ENCODE measurements around the gene TTC19.

TTC19 gene

GRCh38 chr17:15971098-15971678, 28.4 kb upstream of the TTC19 start:
- Histone ChIP-seq H3K79me1 (ENCODE audit: low read length) (peaks cover 2% of the 10 kb centered on the region), H3K9me3 (ENCODE audit: insufficient read depth, low read depth, low read length) (peaks cover 3% of the 10 kb centered on the region), H3K4me2 (ENCODE audit: low read length) (no peak overlapping the region), H3K23ac (ENCODE audit: low read length) (no peak overlapping the region), H3K9ac (ENCODE audit: low read length) (no peak overlapping the region), H2BK12ac (ENCODE audit: low read length) (no peak overlapping the region), H4K12ac (ENCODE audit: low read depth, low read length) (no peak overlapping the region), H4K8ac (ENCODE audit: low read depth, low read length) (no peak overlapping the region), H3K4me1 (ENCODE audit: control insufficient read depth in 1 of 2, insufficient read depth in 2 of 2, low read length in 2 of 2) (peaks cover 16 to 18% of the 10 kb centered on the region in 2 experiments), H3K27ac (ENCODE audit: low read depth, low read length) (no peak overlapping the region), H3K4me3 (ENCODE audit: low read depth, low read length) (no peak overlapping the region), H3K18ac (ENCODE audit: low read length) (no peak overlapping the region), H2BK5ac (ENCODE audit: low read depth, low read length, poor library complexity) (no peak overlapping the region), H3K4ac (ENCODE audit: low read depth, low read length) (no peak overlapping the region), H3K36me3 (ENCODE audit: control insufficient read depth in 1 of 2, insufficient read depth in 2 of 2, low read length in 2 of 2) (peaks cover 7 to 10% of the 10 kb centered on the region in 2 experiments), H3K79me2 (ENCODE audit: control insufficient read depth, insufficient read depth, low read length, poor library complexity) (no peaks in the 10 kb centered on the region), H2AFZ (ENCODE audit: insufficient read depth, low read length, poor library complexity) (no peak overlapping the region), H3K27me3 (ENCODE audit: insufficient read depth, low read length) (no peaks in the 10 kb centered on the region), H2AK5ac (ENCODE audit: low read length) (no peak overlapping the region), H2BK120ac (ENCODE audit: insufficient read depth, low read length, poor library complexity) (no peak overlapping the region), H4K91ac (ENCODE audit: low read depth, low read length) (no peak overlapping the region), H3K14ac (ENCODE audit: low read length) (no peak overlapping the region)
- peak; percentile 81 to 96 for DNase-seq
- no CpG with 5 or more reads among the region's 5 CpGs for WGBS (ENCODE audit: extremely low coverage, insufficient coverage, insufficient read length)

DNA sequence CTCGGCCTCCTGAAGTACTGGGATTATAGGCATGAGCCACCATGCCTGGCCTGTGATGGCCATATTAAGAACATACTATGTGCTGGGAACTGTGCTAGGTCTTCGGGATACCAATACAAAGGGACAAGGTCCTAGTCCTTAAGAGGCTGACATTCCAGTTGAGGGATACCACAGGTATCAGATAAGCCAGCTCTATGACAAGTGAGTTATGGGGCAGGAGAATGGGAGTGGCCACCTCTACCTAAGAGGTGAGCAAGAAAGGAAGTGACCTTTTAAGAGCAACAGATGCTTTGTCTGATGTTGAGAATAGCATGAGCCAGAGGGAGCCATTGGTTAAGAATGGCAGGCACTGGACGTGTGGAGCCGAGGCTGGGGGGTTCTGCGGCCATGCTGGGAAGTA, 27.7 kb upstream of the TTC19 start:
- H3K4ac ChIP-seq (ENCODE audit: low read depth, low read length) = no peak overlapping the region
- no peak overlapping the region for H3K18ac ChIP-seq (ENCODE audit: low read length)
- no peak overlapping the region for H4K8ac ChIP-seq (ENCODE audit: low read depth, low read length)
- no peak overlapping the region for H2AFZ ChIP-seq (ENCODE audit: insufficient read depth, low read length, poor library complexity)
- no peaks in the 10 kb centered on the region for H3K79me2 ChIP-seq (ENCODE audit: control insufficient read depth, insufficient read depth, low read length, poor library complexity)
- H3K27me3 ChIP-seq (ENCODE audit: insufficient read depth, low read length) = no peaks in the 10 kb centered on the region
- no peak overlapping the region for H2BK120ac ChIP-seq (ENCODE audit: insufficient read depth, low read length, poor library complexity)
- no peak overlapping the region for H3K9ac ChIP-seq (ENCODE audit: low read length)
- peaks cover 7 to 12% of the 10 kb centered on the region in 2 experiments for H3K36me3 ChIP-seq (ENCODE audit: control insufficient read depth in 1 of 2, insufficient read depth in 2 of 2, low read length in 2 of 2)
- H2BK5ac ChIP-seq (ENCODE audit: low read depth, low read length, poor library complexity) = no peak overlapping the region
- H2BK12ac ChIP-seq (ENCODE audit: low read length) = no peak overlapping the region
- H3K4me2 ChIP-seq (ENCODE audit: low read length) = no peak overlapping the region
- no peak overlapping the region for H3K4me3 ChIP-seq (ENCODE audit: low read depth, low read length)
- H3K9me3 ChIP-seq (ENCODE audit: insufficient read depth, low read depth, low read length) = peaks cover 3% of the 10 kb centered on the region
- H2AK5ac ChIP-seq (ENCODE audit: low read length) = no peak overlapping the region
- WGBS (ENCODE audit: extremely low coverage, insufficient coverage, insufficient read length) = no CpG with 5 or more reads among the region's 5 CpGs
- H3K27ac ChIP-seq (ENCODE audit: low read depth, low read length) = no peak overlapping the region
- H3K14ac ChIP-seq (ENCODE audit: low read length) = no peak overlapping the region
- H4K12ac ChIP-seq (ENCODE audit: low read depth, low read length) = no peak overlapping the region
- H4K91ac ChIP-seq (ENCODE audit: low read depth, low read length) = no peak overlapping the region
- no peaks in the 10 kb centered on the region for H3K79me1 ChIP-seq (ENCODE audit: low read length)
- no peak overlapping the region for H3K23ac ChIP-seq (ENCODE audit: low read length)
- peak; percentile 46 to 79 for DNase-seq
- peaks cover 9 to 11% of the 10 kb centered on the region in 2 experiments for H3K4me1 ChIP-seq (ENCODE audit: control insufficient read depth in 1 of 2, insufficient read depth in 2 of 2, low read length in 2 of 2)

DNA sequence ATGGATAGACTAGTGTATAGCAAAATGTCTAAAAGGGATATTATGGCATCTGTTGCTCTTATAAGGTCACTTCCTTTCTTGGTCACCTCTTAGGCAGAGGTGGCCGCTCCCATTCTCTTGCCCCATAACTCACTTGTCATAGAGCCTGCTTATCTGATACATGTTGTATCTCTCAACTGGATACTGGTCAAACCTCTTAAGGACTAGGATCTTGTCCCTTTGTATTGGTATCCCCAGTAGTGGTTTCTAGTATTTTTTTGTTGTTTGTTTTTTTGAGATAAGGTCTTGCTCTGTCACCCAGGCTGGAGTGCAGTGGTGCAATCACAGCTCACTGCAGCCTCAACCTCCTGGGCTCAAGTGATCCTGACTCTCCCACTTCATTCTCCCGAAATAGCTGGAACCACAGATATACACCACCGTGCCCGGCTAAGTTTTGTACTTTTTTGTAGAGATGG, 27.1 kb upstream of the TTC19 start:
- H2BK5ac ChIP-seq (ENCODE audit: low read depth, low read length, poor library complexity) = no peak overlapping the region
- no peak overlapping the region for H3K27ac ChIP-seq (ENCODE audit: low read depth, low read length)
- H3K23ac ChIP-seq (ENCODE audit: low read length) = no peak overlapping the region
- H4K91ac ChIP-seq (ENCODE audit: low read depth, low read length) = no peak overlapping the region
- no peak overlapping the region for H3K9ac ChIP-seq (ENCODE audit: low read length)
- no peaks in the 10 kb centered on the region for H3K27me3 ChIP-seq (ENCODE audit: insufficient read depth, low read length)
- no peaks in the 10 kb centered on the region for H3K79me2 ChIP-seq (ENCODE audit: control insufficient read depth, insufficient read depth, low read length, poor library complexity)
- no peak overlapping the region for H3K4ac ChIP-seq (ENCODE audit: low read depth, low read length)
- peak; percentile 59 to 84 for DNase-seq
- H2AFZ ChIP-seq (ENCODE audit: insufficient read depth, low read length, poor library complexity) = no peak overlapping the region
- no peak overlapping the region for H3K4me3 ChIP-seq (ENCODE audit: low read depth, low read length)
- no peaks in the 10 kb centered on the region for H3K79me1 ChIP-seq (ENCODE audit: low read length)
- H4K12ac ChIP-seq (ENCODE audit: low read depth, low read length) = no peak overlapping the region
- no peak overlapping the region for H2BK12ac ChIP-seq (ENCODE audit: low read length)
- H2AK5ac ChIP-seq (ENCODE audit: low read length) = no peak overlapping the region
- no CpG with 5 or more reads among the region's 4 CpGs for WGBS (ENCODE audit: extremely low coverage, insufficient coverage, insufficient read length)
- peaks cover 7 to 12% of the 10 kb centered on the region in 2 experiments for H3K36me3 ChIP-seq (ENCODE audit: control insufficient read depth in 1 of 2, insufficient read depth in 2 of 2, low read length in 2 of 2)
- no peak overlapping the region for H2BK120ac ChIP-seq (ENCODE audit: insufficient read depth, low read length, poor library complexity)
- H3K4me1 ChIP-seq (ENCODE audit: control insufficient read depth in 1 of 2, insufficient read depth in 2 of 2, low read length in 2 of 2) = peaks cover 5% of the 10 kb centered on the region in 2 experiments
- no peak overlapping the region for H3K14ac ChIP-seq (ENCODE audit: low read length)
- no peak overlapping the region for H3K4me2 ChIP-seq (ENCODE audit: low read length)
- no peak overlapping the region for H3K18ac ChIP-seq (ENCODE audit: low read length)
- H4K8ac ChIP-seq (ENCODE audit: low read depth, low read length) = no peak overlapping the region
- peaks cover 3% of the 10 kb centered on the region for H3K9me3 ChIP-seq (ENCODE audit: insufficient read depth, low read depth, low read length)

- Histone ChIP-seq H3K79me2 (ENCODE audit: control insufficient read depth, insufficient read depth, low read length, poor library complexity) (no peaks in the 10 kb centered on the region), H4K8ac (ENCODE audit: low read depth, low read length) (no peak overlapping the region), H2BK120ac (ENCODE audit: insufficient read depth, low read length, poor library complexity) (no peak overlapping the region), H3K4me3 (ENCODE audit: low read depth, low read length) (no peak overlapping the region), H3K4ac (ENCODE audit: low read depth, low read length) (no peak overlapping the region), H2AK5ac (ENCODE audit: low read length) (no peak overlapping the region), H3K27me3 (ENCODE audit: insufficient read depth, low read length) (no peaks in the 10 kb centered on the region), H3K18ac (ENCODE audit: low read length) (no peak overlapping the region), H2BK12ac (ENCODE audit: low read length) (no peak overlapping the region), H3K23ac (ENCODE audit: low read length) (no peak overlapping the region), H4K12ac (ENCODE audit: low read depth, low read length) (no peak overlapping the region), H3K79me1 (ENCODE audit: low read length) (no peaks in the 10 kb centered on the region), H3K9me3 (ENCODE audit: insufficient read depth, low read depth, low read length) (peaks cover 3% of the 10 kb centered on the region), H2BK5ac (ENCODE audit: low read depth, low read length, poor library complexity) (no peak overlapping the region), H3K27ac (ENCODE audit: low read depth, low read length) (no peak overlapping the region), H3K4me2 (ENCODE audit: low read length) (no peak overlapping the region), H3K14ac (ENCODE audit: low read length) (no peak overlapping the region), H3K36me3 (ENCODE audit: control insufficient read depth in 1 of 2, insufficient read depth in 2 of 2, low read length in 2 of 2) (peaks cover 7 to 15% of the 10 kb centered on the region in 2 experiments), H3K9ac (ENCODE audit: low read length) (no peak overlapping the region), H2AFZ (ENCODE audit: insufficient read depth, low read length, poor library complexity) (no peak overlapping the region), H3K4me1 (ENCODE audit: control insufficient read depth in 1 of 2, insufficient read depth in 2 of 2, low read length in 2 of 2) (peaks cover 5% of the 10 kb centered on the region in 2 experiments), H4K91ac (ENCODE audit: low read depth, low read length) (no peak overlapping the region)
- peak; percentile 42 to 68 for DNase-seq
Measured at GRCh38 chr17:15973016-15973415, 26.6 kb upstream of the TTC19 start.

Measured in trophoblast cell (in vitro differentiated cells and primary cell).